Osteoblast (primary cell): ENCODE data around the gene LHX3. TPM values are rescaled to one million over a fixed set of nuclear protein-coding genes. Genes with fewer than 3 reads are reported as not detected.

Experiments
- DNase-seq: peaks from one replicate; pipeline ENCODE4 v3.0.0; 2011; ENCODE audit warnings: low spot score, mixed read lengths; ENCODE audit not compliant: insufficient read length; ENCODE audit errors: missing footprints
- H2AFZ ChIP-seq: 2 replicates; pipeline ENCODE4 v1.6.0; 2011; ENCODE audit warnings: mild to moderate bottlenecking, low read length
- H3K27ac ChIP-seq: 2 replicates; pipeline ENCODE4 v1.5.1; 2011; ENCODE audit warnings: mild to moderate bottlenecking, low read depth, low read length, moderate library complexity
- H3K27me3 ChIP-seq: 2 replicates; pipeline ENCODE4 v1.6.0; 2012; ENCODE audit warnings: mild to moderate bottlenecking, control low read depth, inconsistent platforms, low read length, moderate library complexity; ENCODE audit not compliant: insufficient read depth
- H3K36me3 ChIP-seq: 2 replicates; pipeline ENCODE4 v1.5.1; 2011; ENCODE audit warnings: mild to moderate bottlenecking, low read length, control low read depth, moderate library complexity; ENCODE audit not compliant: insufficient read depth
- H3K4me1 ChIP-seq: 2 replicates; pipeline ENCODE4 v1.5.1; 2011; ENCODE audit warnings: mild to moderate bottlenecking, low read length, control low read depth, moderate library complexity; ENCODE audit not compliant: insufficient read depth
- H3K4me2 ChIP-seq: 2 replicates; pipeline ENCODE4 v1.6.0; 2011; ENCODE audit warnings: mild to moderate bottlenecking, low read length; ENCODE audit not compliant: insufficient read depth
- H3K4me3 ChIP-seq: fragments of 200-600 bp; sonication (generic); 3 replicates; pipeline ENCODE4 v1.5.1; 2012; ENCODE audit warnings: mild to moderate bottlenecking, low read length, inconsistent platforms; ENCODE audit not compliant: insufficient read depth
- H3K79me2 ChIP-seq: 2 replicates; pipeline ENCODE4 v1.6.0; 2012; ENCODE audit warnings: mild to moderate bottlenecking, low read length, control low read depth, inconsistent platforms; ENCODE audit not compliant: insufficient read depth
- H3K9me3 ChIP-seq: 2 replicates; pipeline ENCODE4 v1.5.1; 2011; ENCODE audit warnings: low read depth, low read length, control low read depth
- H4K20me1 ChIP-seq: 2 replicates; pipeline ENCODE4 v1.6.0; 2012; ENCODE audit warnings: mild to moderate bottlenecking, low read length, control low read depth; ENCODE audit not compliant: insufficient read depth
- total RNA-seq: library from RNA; depleted of rRNA; stranded (reverse); fragments of >200 nt; gene quantifications from 2 replicates; pipeline ENCODE4 v1.2.3, GENCODE V29; 2012
- TF ChIP-seq, protein P1 (sequence below): IDR thresholded peaks from 2 replicates; pipeline ENCODE4 v1.5.1; 2011; ENCODE audit warnings: mild to moderate bottlenecking, low read depth, low read length, moderate library complexity; ENCODE audit errors: extremely low read depth

The LHX3 gene
- total RNA-seq, 1 donor, result not detected

DNA sequence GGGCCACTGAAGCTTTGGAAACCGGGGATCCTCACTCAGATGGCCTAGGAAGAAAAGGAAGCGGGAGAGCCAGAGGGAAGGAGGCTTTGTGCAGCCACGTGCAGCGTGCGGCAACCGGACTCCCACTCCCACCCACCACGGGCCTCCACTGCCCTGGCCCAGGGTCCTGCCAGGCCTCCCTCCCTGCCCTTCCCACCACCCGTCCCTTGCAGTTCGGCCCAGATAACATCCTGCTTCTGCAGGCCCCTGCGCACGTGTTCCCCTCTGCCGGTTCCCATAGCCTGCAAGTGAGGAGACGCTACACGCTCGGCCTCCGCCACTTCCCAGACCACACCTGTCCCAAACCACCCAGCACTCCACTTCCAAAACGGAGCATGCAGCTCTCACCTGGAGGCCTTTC, 4.3 kb upstream of the LHX3 start:
- Histone ChIP-seq H2AFZ (no peak overlapping the region), H3K9me3 (no peaks in the 10 kb centered on the region), H3K4me1 (no peaks in the 10 kb centered on the region), H3K4me3 (no peak overlapping the region), H3K27ac (no peak overlapping the region), H4K20me1 (peaks cover 27% of the 10 kb centered on the region), H3K4me2 (no peak overlapping the region), H3K27me3 (peaks cover 6% of the 10 kb centered on the region), H3K79me2 (no peaks in the 10 kb centered on the region), H3K36me3 (peaks cover 8% of the 10 kb centered on the region)
- TF ChIP-seq, protein P1, sequence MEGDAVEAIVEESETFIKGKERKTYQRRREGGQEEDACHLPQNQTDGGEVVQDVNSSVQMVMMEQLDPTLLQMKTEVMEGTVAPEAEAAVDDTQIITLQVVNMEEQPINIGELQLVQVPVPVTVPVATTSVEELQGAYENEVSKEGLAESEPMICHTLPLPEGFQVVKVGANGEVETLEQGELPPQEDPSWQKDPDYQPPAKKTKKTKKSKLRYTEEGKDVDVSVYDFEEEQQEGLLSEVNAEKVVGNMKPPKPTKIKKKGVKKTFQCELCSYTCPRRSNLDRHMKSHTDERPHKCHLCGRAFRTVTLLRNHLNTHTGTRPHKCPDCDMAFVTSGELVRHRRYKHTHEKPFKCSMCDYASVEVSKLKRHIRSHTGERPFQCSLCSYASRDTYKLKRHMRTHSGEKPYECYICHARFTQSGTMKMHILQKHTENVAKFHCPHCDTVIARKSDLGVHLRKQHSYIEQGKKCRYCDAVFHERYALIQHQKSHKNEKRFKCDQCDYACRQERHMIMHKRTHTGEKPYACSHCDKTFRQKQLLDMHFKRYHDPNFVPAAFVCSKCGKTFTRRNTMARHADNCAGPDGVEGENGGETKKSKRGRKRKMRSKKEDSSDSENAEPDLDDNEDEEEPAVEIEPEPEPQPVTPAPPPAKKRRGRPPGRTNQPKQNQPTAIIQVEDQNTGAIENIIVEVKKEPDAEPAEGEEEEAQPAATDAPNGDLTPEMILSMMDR, result no peak
- DNase-seq, result no peak

DNA sequence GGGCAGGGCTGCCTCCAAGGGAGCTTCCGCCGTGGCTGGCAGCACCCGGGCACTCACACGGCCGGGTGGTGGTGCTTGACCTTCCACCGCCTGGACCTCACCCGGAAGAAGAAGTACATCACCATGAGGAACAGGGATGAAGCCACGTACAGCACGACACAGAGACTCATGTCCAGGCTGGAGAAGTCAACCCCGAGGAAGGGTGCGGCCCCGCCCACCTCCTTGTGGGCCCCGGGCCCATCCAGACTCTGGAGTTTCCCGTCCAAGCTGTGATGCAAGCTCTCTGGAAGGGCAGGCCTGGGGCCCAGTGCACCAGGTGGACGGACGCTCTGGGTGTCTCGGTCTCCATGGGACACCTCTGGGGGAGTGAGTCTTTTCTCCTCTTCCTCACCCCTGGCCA, 3.7 kb upstream of the LHX3 start:
- Histone ChIP-seq H3K79me2 (no peaks in the 10 kb centered on the region), H2AFZ (no peak overlapping the region), H3K4me2 (no peak overlapping the region), H3K27ac (no peak overlapping the region), H3K27me3 (peaks cover 11% of the 10 kb centered on the region), H3K4me3 (no peak overlapping the region), H3K36me3 (peaks cover 2% of the 10 kb centered on the region), H4K20me1 (peaks cover 32% of the 10 kb centered on the region), H3K9me3 (no peaks in the 10 kb centered on the region), H3K4me1 (no peaks in the 10 kb centered on the region)
- TF ChIP-seq, protein P1, result no peak
- DNase-seq, result peak; percentile 86

DNA sequence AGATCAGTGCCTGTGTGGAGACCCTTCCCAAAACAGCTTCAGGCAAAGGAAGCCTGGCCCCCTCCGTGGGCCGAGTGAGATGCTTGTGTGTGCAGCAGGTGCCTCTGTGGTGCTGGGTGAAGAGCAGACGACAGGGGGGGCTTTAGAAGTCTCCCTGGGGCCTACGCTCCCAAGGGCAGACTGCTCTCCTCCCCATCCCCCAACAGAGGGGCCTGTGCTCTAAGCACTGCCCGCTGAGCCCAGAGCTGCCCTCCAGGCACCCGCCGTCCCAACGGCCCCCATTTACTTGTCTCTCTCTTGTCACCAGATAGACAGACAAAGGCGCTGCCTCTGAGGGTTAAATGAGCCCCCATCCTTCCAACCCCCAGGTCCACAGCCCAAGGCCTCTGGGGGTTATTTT, 2.7 kb upstream of the LHX3 start:
- H3K4me2 ChIP-seq, result no peak overlapping the region
- H3K79me2 ChIP-seq, result no peaks in the 10 kb centered on the region
- no peaks in the 10 kb centered on the region for H3K9me3 ChIP-seq
- no peak overlapping the region for H3K27ac ChIP-seq
- H3K27me3 ChIP-seq, result peaks cover 20% of the 10 kb centered on the region
- no peaks in the 10 kb centered on the region for H3K4me1 ChIP-seq
- H3K36me3 ChIP-seq, result no peaks in the 10 kb centered on the region
- H2AFZ ChIP-seq, result no peak overlapping the region
- peaks cover 35% of the 10 kb centered on the region for H4K20me1 ChIP-seq
- TF ChIP-seq, protein P1, result no peak
- H3K4me3 ChIP-seq, result no peak overlapping the region
- DNase-seq, result no peak

DNA sequence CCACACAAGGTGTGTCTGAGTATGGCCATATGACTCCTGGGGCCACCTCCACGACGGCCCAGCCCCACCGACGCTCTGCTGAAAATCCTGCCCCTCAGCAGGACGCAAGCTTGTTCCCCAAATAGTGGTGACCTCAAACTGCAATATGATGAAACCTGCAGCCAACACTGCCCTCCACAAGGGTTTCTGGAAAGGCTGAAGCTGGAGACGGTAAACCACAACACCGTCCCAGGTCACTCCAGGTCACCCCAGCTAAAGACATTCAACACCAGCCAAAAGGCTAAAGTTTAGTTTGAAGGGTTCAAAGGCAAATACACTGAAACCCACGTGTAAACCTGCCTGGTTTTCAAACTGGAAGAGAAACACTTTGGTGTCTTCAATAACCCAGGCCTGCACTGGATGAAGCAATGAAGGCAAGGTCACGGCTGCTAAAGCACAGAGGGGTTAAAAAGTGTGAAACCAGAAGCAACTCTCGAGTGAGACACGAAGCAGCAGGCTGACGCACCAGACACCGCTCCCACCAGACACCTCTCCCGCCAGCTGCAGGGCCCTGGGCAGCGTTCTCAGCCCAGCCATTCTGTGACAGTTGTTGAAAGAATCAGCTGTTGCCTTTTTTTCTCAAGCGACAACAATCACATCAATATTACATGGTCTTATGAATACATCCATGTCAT, 1.8 kb upstream of the LHX3 start:
- Histone ChIP-seq H3K36me3 (no peaks in the 10 kb centered on the region), H3K27ac (no peak overlapping the region), H3K4me1 (no peaks in the 10 kb centered on the region), H3K9me3 (no peaks in the 10 kb centered on the region), H4K20me1 (peaks cover 34% of the 10 kb centered on the region), H3K4me2 (no peak overlapping the region), H3K79me2 (no peaks in the 10 kb centered on the region), H3K4me3 (no peak overlapping the region), H2AFZ (no peak overlapping the region), H3K27me3 (peaks cover 28% of the 10 kb centered on the region)
- peak; percentile 87 for DNase-seq
- TF ChIP-seq, protein P1, result no peak
